ENCODE measurements around the gene LYSMD2. TPM values are rescaled to one million over a fixed set of nuclear protein-coding genes. Genes with fewer than 3 reads are reported as not detected.

Gene LYSMD2
- total RNA-seq, 4 donors from 2014 or later, result 11.0 to 15.0 (median 12.9) TPM

DNA sequence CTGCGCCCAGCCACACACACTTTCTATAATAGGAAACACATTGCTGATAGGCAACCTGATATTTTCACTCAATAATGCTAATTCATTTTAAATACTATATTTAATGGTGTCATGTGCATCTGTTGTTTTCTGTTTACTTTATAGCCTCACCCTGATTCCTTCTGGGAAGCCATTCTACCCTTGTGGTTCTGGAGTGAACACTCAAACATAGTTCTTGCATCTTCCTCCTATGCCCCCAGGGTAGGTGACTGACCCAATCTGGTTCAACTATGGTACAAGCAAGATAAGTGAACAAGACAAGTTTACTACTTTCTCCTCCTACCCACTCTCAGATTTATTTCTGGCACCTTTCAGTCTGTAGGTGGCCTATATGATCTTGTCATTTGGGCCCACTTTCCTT lies 60.4 kb downstream of the LYSMD2 start:
- no peak for TF ChIP-seq POLR2A (IDR thresholded peaks at IDR 0.05)
- no peaks in the 10 kb centered on the region for H3K9me3 ChIP-seq
- H3K27me3 ChIP-seq, result peaks cover 0 to 26% (median 0%) of the 10 kb centered on the region in 4 donors
- H3K4me3 ChIP-seq, result no peak overlapping the region
- intact Hi-C loops (cut with DNase I), result no loop called here
- H3K36me3 ChIP-seq, result no peaks in the 10 kb centered on the region
- no peak for DNase-seq
- H3K27ac ChIP-seq, result no peak overlapping the region
- peaks cover 0 to 8% (median 0%) of the 10 kb centered on the region in 3 donors for H3K4me1 ChIP-seq
- 88 to 95% methylated on average over 1 of the region's 1 CpG for WGBS, 2 donors

DNA sequence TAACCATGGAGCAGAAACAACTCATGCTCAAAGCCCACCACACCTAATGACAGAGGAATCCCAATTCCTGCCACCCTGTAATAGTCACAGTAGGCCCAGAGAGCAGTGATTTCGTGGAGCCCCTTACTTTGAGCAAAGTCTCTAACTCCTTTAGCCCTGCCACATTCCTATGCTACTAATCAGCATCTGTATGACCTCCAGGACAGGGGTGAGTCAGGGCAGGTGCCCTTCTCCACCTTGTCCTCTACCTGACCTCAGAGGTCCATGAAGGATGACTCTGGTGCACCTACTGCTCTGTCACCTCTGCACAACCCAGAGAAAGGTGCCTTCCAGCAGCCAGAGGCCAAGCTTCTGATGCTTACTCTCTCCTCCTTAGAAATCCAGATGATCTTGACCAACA lies 62.2 kb downstream of the LYSMD2 start:
- TF ChIP-seq, protein P1, sequence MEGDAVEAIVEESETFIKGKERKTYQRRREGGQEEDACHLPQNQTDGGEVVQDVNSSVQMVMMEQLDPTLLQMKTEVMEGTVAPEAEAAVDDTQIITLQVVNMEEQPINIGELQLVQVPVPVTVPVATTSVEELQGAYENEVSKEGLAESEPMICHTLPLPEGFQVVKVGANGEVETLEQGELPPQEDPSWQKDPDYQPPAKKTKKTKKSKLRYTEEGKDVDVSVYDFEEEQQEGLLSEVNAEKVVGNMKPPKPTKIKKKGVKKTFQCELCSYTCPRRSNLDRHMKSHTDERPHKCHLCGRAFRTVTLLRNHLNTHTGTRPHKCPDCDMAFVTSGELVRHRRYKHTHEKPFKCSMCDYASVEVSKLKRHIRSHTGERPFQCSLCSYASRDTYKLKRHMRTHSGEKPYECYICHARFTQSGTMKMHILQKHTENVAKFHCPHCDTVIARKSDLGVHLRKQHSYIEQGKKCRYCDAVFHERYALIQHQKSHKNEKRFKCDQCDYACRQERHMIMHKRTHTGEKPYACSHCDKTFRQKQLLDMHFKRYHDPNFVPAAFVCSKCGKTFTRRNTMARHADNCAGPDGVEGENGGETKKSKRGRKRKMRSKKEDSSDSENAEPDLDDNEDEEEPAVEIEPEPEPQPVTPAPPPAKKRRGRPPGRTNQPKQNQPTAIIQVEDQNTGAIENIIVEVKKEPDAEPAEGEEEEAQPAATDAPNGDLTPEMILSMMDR (IDR thresholded peaks at IDR 0.05), result no peak
- no peak for TF ChIP-seq POLR2A (IDR thresholded peaks at IDR 0.05)
- no peak overlapping the region for H3K27ac ChIP-seq
- H3K27me3 ChIP-seq, result peaks cover 0 to 15% (median 0%) of the 10 kb centered on the region in 4 donors
- no peak overlapping the region for H3K4me3 ChIP-seq
- WGBS, 2 donors, result 13 to 22% methylated on average over 1 of the region's 1 CpG
- no peaks in the 10 kb centered on the region for H3K36me3 ChIP-seq
- DNase-seq, result no peak
- no peaks in the 10 kb centered on the region for H3K4me1 ChIP-seq
- no peaks in the 10 kb centered on the region for H3K9me3 ChIP-seq
- intact Hi-C loops (cut with DNase I), result no loop called here

Other genes starting within 250 kb of the LYSMD2 start
- 10 to 100 TPM in 2 of 4 donors, 1 to 10 TPM in 2; 6.9 to 15.1 (median 11.7) TPM for gene DMXL2, start 114.9 kb downstream of the LYSMD2 start, total RNA-seq
- under 1 TPM in 1 of 4 donors, not detected in 3; 0.38 TPM for gene SCG3, start 56.2 kb downstream of the LYSMD2 start, total RNA-seq
- gene TMOD2, start 13.9 kb upstream of the LYSMD2 start, total RNA-seq, result 1 to 10 TPM; 3.4 to 9.0 (median 4.8) TPM
- gene TMOD3, start 92.0 kb upstream of the LYSMD2 start, total RNA-seq, result 10 to 100 TPM; 52.3 to 70.2 (median 62.5) TPM
- 10 to 100 TPM; 23.5 to 38.3 (median 32.4) TPM for gene LEO1, start 234.1 kb upstream of the LYSMD2 start, total RNA-seq